Measurements from ENCODE around the gene JUND. TPM values are rescaled to one million over a fixed set of nuclear protein-coding genes. Genes with fewer than 3 reads are reported as not detected.
"Not testable (repeated sequence)": the region's sequence is repeated elsewhere in the genome, so short reads cannot be mapped to it uniquely, and the experiment has no call there.

JUND gene
- total RNA-seq: 100 to 1,000 TPM; 122 to 169 TPM
- long read RNA-seq, partial matches to known transcripts: 0 of 2 reads
- long read RNA-seq, other reads (novel, unspliced or antisense): 0 of 2 reads

DNA sequence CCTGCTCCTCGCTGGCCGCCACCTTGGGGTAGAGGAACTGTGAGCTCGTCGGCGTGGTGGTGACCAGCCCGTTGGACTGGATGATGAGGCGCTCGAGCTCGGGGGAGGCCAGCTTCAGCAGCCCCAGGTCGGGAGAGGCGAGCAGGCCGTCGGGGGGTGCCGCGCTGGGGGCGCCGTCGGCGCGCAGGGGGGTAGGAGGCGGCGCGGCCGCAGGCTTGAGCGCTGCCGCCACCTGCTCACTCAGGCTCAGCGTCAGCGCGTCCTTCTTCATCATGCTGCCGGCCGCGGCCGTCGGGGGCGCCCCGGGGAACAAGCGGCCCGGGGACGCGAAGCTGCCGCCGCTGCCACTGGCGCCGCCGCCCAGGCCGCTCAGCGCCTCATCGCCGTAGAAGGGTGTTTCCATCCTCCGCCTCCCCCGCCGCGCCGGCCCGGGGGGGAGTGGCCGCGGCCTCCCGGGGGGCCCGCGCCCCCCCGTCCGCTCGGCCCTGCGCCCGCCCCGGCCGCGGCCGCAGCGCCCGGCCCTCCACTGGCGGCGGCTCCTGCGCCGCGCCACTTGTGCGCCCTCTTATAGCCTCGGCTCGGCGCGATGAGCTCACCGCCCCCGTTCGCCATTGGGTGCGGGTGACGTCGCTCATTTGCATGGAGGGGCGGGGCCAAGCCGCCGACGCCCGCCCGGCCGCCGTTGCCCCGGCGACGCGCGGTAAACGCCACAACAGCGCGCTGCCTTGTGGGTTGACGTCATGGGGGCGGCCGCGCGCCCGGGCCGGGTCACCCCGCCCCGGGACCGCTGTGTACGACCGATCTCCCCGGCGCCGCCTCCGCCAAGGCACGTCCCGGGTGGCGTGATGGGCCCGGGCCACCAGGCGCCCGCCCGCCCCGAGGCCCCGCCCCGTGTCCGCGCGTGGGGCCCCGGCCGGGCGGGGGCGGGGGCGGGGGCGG lies at the start of gene JUND:
Gene JUND, minus strand, starts transcription at position 541 of the 939 bp plus-strand sequence. Its CDS starts 138 bp downstream, at position 403.
- intact Hi-C loops (cut with DNase I): no loop called here
- ATAC-seq (peak; percentile 76 to 83), DNase-seq (peak; percentile 98)

DNA sequence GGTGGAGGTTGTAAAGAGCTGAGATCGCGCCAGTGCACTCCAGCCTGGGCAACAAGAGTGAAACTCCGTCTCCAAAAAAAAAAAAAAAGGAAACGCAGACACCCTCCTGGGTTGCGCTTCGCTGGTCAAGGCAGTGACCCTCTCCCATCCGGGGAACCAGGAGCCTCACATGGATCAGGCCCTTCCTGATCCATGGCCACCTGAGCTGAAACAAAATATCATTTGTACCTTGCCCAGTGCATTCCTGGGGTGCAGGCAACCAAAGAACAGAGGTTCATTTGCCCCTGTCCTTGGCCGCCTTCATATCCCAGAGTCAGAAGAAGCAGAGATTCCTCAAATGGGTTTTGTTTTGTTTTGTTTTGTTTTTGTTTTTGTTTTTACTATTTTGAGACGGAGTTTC lies 49.4 kb upstream of the JUND start:
- DNase-seq (no peak), ATAC-seq (no peak)
- intact Hi-C loops (cut with DNase I): no loop called here

DNA sequence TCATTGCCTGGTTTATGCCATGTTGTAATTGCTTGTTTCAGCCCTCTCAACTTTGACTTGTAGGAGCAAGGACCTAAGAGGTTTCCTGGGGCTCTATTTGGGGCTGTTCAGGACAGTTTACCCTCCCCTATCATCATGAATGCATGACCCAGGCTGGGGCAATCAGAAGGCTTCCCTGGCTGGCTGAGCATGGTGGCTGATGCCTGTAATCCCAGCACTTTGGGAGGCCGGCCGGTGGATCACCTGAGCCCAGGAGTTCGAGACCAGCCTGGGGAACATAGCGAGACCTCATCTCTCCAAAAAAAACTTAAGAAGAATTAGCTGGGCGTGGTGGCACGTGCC lies 47.6 kb upstream of the JUND start:
- DNase-seq: no peak
- peak in 1 of 2 donors; percentile 5 for ATAC-seq
- intact Hi-C loops (cut with DNase I): no loop called here

DNA sequence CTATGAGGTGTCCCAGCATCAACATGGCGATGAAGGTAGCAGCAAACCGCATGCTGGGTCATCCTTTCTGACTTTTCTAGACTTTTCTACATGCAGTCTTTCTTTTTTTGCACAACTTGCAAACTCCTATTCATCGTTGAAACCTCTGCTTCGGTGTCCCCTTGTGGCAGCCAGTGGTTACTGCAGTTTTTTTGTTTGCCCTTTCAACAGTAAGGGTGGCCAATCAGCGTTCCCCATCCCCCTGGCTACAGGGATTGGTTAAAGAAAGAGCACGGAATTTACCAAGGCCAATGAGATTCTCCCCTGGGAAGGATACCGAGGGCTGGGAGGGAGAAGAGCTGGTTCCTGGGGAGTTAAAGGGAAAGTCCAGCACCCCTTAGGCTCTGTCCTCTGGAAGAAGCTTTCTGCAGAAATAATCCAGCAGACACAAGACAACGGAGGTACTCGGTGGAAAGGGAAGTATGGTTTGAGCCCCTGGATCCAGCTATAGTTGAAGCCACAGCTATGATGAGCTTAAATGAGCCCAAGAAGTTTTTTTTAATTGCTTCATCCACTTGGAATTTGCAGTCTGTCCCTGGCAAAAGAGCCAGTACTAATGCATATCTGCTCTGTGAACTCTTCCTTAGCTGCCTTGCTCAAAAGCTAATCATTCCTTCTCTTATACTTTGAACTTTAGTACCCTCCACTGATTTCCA lies 47.1 kb upstream of the JUND start:
- DNase-seq: peak; percentile 91
- intact Hi-C loops (cut with DNase I): no loop called here
- peak; percentile 99 for ATAC-seq

DNA sequence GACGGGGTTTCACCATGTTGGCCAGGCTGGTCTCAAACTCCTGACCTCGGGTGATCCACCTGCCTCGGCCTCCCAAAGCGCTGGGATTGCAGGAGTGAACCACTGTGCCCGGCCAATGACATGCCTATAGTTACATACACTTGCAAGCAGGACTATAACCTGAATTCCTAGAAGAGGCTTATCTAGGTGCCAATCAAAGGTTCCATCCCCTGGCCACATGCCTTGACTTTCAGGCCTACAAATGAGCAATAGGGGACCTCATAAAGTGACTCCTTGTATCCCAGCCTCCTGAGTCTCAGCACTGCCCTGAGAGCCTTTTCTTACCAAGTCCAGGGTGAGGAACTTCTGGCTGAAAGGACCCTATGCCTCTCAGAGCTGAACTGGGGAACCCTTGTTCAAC lies 45.4 kb upstream of the JUND start:
- intact Hi-C loops (cut with DNase I): loop anchor here (2.0 kb wide), 2 partner anchors 48 to 120 kb away; no protein-coding TSS in a partner anchor
- DNase-seq (no peak), ATAC-seq (no peak)

DNA sequence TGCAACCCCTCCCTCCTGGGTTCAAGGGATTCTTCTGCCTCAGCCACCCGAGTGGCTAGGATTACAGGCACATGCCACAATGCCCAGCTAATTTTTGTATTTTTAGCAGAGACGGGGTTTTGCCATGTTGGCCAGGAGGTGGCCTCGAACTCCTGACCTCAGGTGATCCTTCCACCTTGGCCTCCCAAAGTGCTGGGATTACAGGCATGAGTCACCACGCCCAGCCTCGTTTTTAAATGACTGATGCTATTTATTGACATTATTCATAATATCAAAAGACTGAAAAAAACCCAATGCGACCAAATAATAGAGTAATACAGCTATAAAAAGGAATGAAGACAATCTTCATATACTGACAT lies 42.9 kb upstream of the JUND start:
- DNase-seq; ATAC-seq; intact Hi-C loops (cut with DNase I): not testable (repeated sequence)

DNA sequence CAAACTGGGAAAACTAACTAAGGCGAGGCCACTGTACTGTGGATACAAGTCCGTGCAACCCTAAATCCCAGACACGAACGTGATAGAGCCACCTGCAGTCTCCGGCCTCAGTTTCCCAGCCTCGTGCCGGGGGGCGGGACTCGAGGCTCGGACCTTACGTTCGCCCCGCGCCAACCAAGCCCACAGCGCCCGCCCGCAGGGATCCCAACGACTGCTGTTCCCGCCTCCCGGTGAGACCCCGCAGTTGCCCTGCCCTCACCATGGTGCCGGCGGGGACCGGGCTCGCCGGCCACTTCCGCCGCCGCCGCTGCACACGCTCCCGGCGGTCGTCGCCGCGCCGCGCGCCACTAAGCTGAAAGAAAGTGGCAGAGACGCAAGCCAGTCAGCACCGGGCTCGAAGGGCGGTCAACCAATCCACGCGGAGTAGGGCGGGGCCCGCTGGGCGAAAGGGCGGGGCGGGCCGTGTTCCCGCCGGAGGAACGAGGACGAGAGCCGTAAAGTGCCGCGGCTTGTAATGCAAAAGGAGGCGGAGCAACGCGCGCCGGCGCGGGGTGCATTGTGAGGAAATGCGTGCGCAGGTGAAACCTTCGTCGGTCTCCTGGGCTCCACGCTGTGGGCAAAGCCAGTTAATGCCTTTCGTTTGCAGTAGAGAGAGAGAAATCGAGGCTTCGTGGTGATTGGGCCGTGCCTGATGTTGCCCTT lies 41.5 kb upstream of the JUND start, which contains the start of gene LSM4:
Gene LSM4, minus strand, starts transcription at position 318 of the 702 bp plus-strand sequence. Its CDS starts 56 bp downstream, at position 262.
- DNase-seq (peak; percentile 98), ATAC-seq (peak; percentile 98)
- intact Hi-C loops (cut with DNase I): loop anchor here in 1 of 2 donors (1.0 to 2.0 kb wide), 2 partner anchors 18 to 44 kb away; no protein-coding TSS in a partner anchor

DNA sequence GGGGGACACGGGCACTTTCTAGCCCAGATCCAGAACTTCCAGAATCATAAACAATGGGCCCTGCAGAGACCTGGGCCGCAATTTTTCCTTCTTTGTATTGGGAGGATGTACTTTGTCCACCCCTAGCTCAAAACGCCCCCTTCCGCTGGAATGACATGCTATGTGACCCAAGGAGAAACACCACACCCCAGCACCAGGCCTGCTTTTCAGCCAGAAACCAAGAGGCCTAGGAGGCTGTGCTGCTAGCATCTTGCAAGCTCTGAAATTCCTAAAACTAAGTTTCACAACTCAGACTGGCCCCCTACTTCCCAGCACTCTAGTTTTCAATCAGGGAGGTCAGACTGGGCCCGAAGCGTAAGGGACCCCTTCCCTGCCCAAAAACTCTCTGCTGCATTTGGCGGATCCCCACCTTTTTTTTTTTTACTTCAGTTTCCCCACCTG lies 40.9 kb upstream of the JUND start:
- intact Hi-C loops (cut with DNase I): loop anchor here in 1 of 2 donors (2.0 kb wide), 1 partner anchor 18 kb away; no protein-coding TSS in a partner anchor
- ATAC-seq: peak in 1 of 2 donors; percentile 33
- peak; percentile 73 for DNase-seq

DNA sequence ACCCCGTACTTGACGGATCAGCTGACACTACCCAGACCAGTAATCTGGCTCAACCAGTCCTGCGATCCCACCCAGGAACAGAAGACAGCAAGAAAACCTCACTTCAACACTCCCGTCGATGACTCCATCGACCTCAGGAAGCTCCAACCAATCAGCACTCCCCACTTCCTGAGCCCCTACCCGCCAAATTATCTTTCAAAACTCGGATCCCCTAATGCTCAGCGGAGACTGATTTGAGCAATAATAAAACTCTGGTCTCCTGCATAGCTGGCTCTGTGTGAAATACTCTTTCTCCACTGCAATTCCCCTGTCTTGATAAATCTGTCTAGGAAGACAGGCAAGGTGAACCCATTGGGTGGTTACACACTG lies 40.3 kb upstream of the JUND start:
- DNase-seq (no peak), ATAC-seq (no peak)
- intact Hi-C loops (cut with DNase I): loop anchor here in 1 of 2 donors (2.0 kb wide), 1 partner anchor 17 kb away; no protein-coding TSS in a partner anchor

DNA sequence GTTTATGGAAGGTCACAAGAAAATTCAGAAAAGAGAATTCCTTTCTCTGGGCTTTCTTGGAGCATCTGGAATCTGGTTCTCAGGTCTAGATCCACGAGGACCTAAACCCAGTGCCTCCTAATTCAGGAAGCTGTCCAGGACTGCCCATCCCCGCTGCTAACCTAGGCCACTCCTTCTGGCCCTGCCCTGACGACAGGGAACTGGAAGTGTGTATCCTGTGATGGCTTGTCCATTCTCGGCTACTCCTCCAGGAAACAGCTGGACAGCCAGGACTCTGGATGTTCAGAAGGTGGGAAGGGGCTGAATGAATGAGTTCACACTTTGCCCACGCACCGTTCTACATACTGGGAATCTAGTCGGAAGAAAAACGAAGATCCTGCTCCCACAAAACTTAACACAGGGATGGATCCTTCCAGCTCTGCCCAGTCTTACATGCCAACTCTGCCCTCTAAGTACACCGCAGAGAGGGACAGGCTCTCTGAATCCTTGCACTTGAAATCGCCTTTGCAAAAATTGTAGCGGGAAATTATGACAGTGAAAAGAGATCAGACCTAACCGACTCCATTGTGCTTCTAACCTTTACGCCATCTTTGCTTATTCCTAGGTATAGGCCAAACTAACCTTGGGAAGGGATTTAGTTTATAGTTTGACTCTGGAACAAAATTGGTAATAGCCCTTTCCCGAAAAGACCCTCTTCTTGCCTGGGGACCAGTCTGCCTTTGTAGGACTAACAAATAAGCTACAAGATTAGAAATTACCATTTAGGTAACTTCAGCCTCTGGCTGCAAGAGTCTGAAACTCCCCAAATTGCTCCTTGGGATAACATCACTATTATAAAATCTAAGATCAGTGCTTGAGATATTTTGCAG lies 39.7 kb upstream of the JUND start:
- intact Hi-C loops (cut with DNase I): no loop called here
- DNase-seq (no peak), ATAC-seq (no peak)

DNA sequence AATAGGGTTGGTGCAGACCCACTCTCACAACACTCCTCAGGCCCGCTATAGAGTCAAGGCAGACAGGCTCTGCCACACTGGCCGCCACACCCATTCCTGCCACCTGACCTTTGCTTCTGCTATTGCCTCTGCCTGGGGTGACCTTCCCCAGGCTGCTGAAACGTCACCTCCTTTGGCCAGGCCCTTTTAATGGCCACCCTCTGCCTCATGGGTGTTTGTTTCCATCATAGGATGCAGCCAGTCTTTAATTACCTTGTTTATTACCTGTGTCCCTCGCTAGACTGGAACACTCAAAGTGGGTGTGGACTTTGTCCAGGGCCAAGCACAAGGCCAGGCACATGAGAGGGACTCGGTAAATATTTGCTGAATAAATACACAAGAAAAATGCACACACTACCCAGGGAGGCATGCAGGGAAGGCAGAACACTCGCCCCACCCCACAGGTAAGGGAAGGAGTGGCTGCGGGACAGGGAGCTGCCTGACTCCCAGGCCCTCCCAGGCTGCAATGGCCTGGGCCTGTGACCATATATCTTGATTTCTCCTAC lies 38.2 kb upstream of the JUND start:
- ATAC-seq (no peak), DNase-seq (no peak)
- intact Hi-C loops (cut with DNase I): no loop called here

DNA sequence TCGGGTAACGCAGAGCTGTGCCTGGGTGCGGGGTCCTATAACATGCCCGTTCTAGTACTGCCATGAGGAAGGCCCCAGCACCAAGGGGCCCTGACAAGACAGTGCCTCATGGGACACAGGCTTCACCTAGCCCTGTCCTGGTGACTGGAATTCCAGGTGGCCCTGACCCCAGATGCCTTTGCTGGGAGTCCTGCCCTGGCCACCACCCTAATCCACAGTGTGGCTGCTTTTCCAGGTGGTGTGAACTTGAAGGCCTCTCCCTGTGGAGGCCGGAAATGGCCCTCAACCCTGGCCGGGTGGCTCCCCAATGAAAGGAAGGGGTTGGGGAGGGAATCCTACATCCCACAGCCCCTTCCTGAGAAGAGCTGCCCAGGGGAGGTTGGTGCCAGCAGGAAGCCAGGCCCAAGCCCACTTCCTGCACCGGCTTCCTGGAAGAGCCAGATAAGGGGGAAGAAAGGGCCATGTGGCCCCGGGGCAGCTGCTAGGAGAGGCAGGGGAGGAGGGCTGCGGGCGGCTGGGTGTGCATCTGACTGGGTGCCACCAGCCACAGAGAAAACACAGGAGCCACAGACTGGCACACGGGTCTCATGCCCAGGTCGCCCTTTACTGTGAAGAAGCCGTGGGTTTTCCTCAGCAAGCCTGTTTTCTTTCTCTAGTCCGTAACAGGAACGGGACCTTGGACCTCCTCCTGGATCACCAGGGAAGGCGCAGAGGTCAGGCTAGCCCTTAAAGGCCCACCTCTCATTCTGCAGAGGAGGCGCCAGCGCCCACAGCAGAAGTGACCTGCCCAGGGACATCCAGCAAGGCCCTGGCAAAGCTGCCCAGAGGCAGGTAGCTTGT lies 36.8 kb upstream of the JUND start:
- intact Hi-C loops (cut with DNase I): no loop called here
- peak; percentile 70 for DNase-seq
- peak; percentile 3 to 5 for ATAC-seq

DNA sequence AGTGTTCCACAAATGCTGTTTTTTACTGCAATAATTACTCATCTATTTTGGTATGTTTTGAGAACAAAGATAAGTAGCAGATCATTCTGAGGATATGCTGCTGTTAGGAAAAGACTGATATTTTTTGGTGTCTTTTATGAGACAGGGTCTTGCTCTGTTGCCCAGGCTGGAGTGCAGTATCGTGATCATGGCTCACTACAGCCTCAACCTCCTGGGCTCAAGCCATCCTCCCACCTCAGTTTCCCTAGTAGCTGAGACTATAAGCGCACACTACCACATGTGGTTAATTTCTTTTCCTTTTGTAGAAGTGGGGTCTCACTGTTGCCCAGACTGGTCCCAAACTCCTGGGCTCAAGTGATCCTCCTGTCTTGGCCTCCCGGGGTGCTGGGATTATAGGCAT lies 32.0 kb upstream of the JUND start:
- ATAC-seq (no peak), DNase-seq (no peak)
- intact Hi-C loops (cut with DNase I): no loop called here

DNA sequence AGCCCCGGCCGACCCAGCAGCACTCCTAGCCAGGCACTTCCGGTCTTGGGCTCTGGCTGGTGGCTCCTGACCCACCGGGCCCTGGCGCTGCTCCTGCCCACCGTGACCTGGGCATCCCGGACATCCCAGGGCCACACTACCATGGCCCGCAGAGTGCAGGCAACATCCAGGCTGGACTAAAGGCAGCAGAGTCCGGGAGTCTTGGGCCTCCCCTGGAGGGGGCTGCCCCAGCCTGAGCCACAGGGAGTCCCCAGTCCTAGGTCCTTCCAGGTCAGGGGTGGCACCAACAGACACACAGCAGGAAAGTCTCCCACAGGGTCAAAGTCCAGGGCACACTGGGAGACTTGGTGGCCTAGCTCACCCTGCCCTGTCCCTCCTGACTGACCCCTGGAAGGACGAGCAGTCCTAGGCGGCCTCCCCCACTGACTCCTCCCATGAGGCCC lies 30.7 kb upstream of the JUND start:
- DNase-seq (no peak), ATAC-seq (no peak)
- intact Hi-C loops (cut with DNase I): no loop called here

DNA sequence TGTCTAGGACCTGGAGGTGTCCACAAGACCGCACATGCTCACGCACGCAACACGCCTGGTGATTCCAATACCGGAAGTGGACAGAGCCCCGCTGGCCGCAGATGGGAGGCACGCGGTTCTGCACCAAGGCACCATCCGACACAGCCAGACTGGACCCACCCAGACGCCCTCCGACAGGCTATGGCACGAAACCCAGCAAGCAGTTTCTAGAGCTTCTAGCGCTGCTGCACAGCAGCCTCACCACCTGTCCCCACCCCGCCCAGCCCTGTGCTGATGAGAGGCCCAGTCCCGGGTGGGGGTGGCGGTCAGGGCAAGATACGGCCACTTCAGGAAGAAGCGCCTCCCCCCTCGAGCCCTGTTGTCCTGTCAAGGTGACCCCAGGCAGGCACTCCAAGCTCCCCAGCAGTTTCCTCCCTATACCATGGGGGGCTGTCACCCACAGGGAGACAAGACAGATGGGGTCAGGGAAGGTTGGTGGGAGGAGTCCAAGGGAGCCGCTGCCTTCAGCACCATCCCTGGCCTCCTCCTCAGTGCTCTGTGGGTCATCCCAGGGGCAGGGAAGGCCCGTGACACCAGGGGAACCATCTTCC lies 30.2 kb upstream of the JUND start:
- no peak for DNase-seq
- ATAC-seq: no peak
- intact Hi-C loops (cut with DNase I): no loop called here

DNA sequence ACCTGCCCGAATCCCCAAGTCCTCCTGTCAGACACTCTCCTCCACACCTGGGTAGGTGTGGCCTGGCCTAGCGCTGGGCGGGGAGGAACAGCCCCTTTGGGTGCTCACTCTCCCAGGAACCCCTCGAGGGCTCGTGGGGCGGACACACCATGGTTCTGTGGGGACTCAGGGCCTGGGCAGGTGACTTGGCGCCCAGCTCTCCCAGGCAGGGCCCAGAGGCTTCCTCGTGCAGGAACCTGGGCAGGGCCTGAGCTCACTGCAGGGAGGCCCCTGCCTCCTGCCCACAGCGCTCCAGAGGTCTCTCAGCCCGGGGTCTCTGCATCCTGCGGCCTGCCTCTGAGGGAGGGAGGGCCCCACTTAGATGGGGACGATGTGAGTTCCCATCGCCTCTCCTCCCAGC lies 29.5 kb upstream of the JUND start:
- ATAC-seq (no peak), DNase-seq (no peak)
- intact Hi-C loops (cut with DNase I): no loop called here

All from left cardiac atrium (tissue), 4 donors.